WTC11 (cell line): ENCODE measurements around the gene WLS.

Experiments used
- CTCF ChIP-seq: fragments of 200-600 bp; IDR thresholded peaks from 2 replicates; pipeline ENCODE4 v1.8.0; 2022; ENCODE audit warnings: antibody characterized with exemption
- E2F1 ChIP-seq: sonication (generic); formaldehyde crosslinking; IDR thresholded peaks from 2 replicates; pipeline ENCODE4 v1.8.0; 2022; ENCODE audit warnings: mild to moderate bottlenecking, missing genetic modification reagents
- ESRRA ChIP-seq: sonication (generic); formaldehyde crosslinking; IDR thresholded peaks from 2 replicates; pipeline ENCODE4 v1.8.1; 2022; ENCODE audit warnings: mild to moderate bottlenecking, missing genetic modification reagents, borderline replicate concordance
- FOXK1 ChIP-seq: sonication (generic); formaldehyde crosslinking; IDR thresholded peaks from 2 replicates; pipeline ENCODE4 v1.8.0; 2022; ENCODE audit warnings: mild to moderate bottlenecking, moderate library complexity, missing genetic modification reagents
- FOXP1 ChIP-seq: sonication (generic); formaldehyde crosslinking; IDR thresholded peaks from 2 replicates; pipeline ENCODE4 v1.8.0; 2022; ENCODE audit warnings: missing genetic modification reagents, mild to moderate bottlenecking, moderate library complexity, borderline replicate concordance
- JAZF1 ChIP-seq: fragments of 250-450 bp; sonication (Bioruptor Pico); IDR thresholded peaks from 2 replicates; pipeline ENCODE4 v1.9.0; 2021; ENCODE audit warnings: moderate library complexity, mild to moderate bottlenecking, inconsistent platforms
- JUN ChIP-seq: sonication (generic); formaldehyde crosslinking; IDR thresholded peaks from 2 replicates; pipeline ENCODE4 v1.8.0; 2023; ENCODE audit warnings: mild to moderate bottlenecking, missing genetic modification reagents
- MAX ChIP-seq: sonication (generic); formaldehyde crosslinking; IDR thresholded peaks from 2 replicates; pipeline ENCODE4 v1.8.0; 2022; ENCODE audit warnings: mild to moderate bottlenecking, missing genetic modification reagents
- MLX ChIP-seq: sonication (generic); formaldehyde crosslinking; IDR thresholded peaks from 2 replicates; pipeline ENCODE4 v1.8.1; 2023; ENCODE audit warnings: mild to moderate bottlenecking, missing genetic modification reagents, moderate library complexity
- MYBL2 ChIP-seq: sonication (generic); formaldehyde crosslinking; IDR thresholded peaks from 2 replicates; pipeline ENCODE4 v1.8.1; 2023; ENCODE audit warnings: mild to moderate bottlenecking, moderate library complexity, missing genetic modification reagents
- SMAD3 ChIP-seq: sonication (generic); formaldehyde crosslinking; IDR thresholded peaks from 2 replicates; pipeline ENCODE4 v1.8.0; 2022; ENCODE audit warnings: missing genetic modification reagents, mild to moderate bottlenecking, borderline replicate concordance
- SP1 ChIP-seq: sonication (generic); formaldehyde crosslinking; conservative IDR thresholded peaks from 2 replicates; pipeline ENCODE4 v1.8.1; 2022; ENCODE audit warnings: missing genetic modification reagents
- TCF7 ChIP-seq: sonication (generic); formaldehyde crosslinking; IDR thresholded peaks from 2 replicates; pipeline ENCODE4 v1.8.0; 2022; ENCODE audit warnings: mild to moderate bottlenecking, low read depth, missing genetic modification reagents, moderate library complexity
- ZSCAN18 ChIP-seq: fragments of 250-450 bp; sonication (Bioruptor Pico); IDR thresholded peaks from 2 replicates; pipeline ENCODE4 v2.1.2; 2022; ENCODE audit warnings: mild to moderate bottlenecking, moderate library complexity

- TF ChIP-seq JAZF1 (CRISPR knock-in tag) (no peak), CTCF (peak; percentile 68), MAX (no peak), FOXP1 (no peak), SMAD3 (CRISPR knock-in tag) (no peak), MLX (no peak), MYBL2 (no peak), ESRRA (no peak), JUN (no peak), TCF7 (CRISPR knock-in tag) (no peak), SP1 (no peak), FOXK1 (CRISPR knock-in tag) (no peak), E2F1 (CRISPR knock-in tag) (no peak), ZSCAN18 (CRISPR knock-in tag) (no peak)
These were observed 112.1 kb downstream of the WLS start for GRCh38 chr1:68120136-68120791.
